HG02678 (cell line): ENCODE measurements around the gene BMS1.
"Not testable (repeated sequence)": the region's sequence is repeated elsewhere in the genome, so short reads cannot be mapped to it uniquely, and the experiment has no call there.

Source experiments
- ATAC-seq: cut with Tn5 transposase; IDR thresholded peaks from one replicate; pipeline ENCODE4 v1.9.1; 2021; ENCODE audit warnings: mild to moderate bottlenecking, moderate library complexity; ENCODE audit not compliant: unreplicated experiment

Gene BMS1

DNA sequence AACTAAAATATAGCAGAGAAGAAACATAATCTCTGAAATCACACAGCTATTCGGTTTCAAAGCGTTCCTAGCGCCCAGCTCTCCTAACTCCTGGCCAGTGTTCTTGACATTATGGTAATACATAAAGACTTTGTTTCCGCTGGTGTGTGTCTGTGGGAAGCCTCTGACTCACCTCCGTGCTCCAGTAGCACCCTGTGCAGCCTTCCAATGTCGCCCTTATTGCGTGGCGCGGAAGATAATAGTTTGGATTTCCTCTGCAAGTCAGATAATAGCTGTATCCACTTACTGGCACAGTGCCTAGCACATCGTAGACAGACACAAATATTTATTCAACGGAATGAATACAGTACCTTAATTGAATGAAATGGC lies 570 bp downstream of the BMS1 start:
- no peak for ATAC-seq

DNA sequence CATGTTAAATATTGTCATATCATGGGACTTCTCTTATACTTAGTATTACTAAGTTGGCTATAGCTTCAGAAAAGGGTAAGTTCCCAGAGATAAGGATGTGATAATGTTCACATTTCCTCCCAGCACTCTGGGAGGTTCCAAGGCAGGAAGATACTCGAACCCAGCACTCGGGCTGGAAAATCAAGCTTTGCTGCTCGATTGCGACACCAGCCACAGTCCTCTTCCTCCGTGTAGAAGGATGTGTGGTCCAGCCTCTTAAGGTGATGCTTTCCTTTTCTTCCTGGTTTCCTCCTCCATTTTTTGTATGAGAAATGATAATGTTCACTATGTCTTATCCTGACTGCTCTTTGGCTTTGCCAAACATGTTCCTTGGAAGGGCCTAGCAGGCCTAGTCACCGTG lies 3.2 kb downstream of the BMS1 start:
- ATAC-seq = no peak

DNA sequence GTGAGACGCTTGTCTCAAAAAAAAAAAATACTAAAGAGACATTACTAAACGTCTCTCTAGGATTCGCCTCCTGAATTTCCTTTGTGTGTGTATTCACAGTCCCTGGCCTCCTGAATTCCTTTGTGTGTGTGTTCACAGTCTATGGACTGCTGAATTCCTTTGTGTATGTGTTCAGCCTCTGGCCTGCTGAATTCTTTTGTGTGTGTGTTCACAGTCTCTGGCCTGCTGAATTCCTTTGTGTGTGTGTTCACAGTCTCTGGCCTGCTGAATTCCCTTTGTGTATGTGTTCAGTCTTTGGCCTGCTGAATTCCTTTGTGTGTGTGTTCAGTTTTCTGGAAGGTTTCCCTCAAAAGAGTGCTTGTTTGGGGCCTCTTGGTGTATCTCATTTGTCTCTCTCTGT lies 8.2 kb downstream of the BMS1 start:
- ATAC-seq = no peak

DNA sequence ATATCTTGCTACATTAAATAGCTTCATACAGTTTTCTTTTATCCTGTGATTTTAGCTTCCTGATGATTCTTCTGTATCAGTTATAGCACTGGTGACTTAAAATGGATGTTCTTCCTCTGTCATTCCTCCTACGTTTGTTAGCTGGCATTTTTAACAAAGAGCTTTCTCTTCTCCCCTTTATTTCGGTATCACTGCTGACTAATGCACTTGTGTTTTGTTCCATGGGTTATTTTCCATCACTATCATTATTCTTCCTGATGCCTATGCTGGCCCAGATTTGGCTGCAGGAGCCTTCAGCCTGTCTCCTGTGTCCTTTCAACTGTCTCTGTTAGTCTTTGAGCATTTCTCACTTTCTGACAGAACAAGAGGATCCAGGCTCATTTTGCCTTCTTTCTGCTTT lies 13.1 kb downstream of the BMS1 start:
- no peak for ATAC-seq

DNA sequence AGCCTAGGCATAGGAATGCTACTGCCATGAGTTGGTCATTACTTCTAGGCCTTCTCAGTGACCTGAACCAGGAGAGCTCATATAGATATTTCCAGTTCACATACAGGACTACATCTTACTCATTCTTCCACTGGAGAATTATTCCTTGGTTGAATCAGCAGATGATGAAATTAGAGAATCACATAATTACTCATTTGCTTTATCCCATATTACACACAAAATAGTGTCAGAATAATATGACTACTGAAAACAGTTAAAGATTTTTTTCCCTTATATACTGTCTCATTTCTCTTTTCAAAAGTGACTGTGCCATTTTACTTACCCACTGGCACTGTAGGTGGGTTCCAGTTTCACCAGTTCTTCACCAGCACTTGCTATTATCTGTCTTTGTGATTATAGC lies 18.5 kb downstream of the BMS1 start:
- no peak for ATAC-seq

DNA sequence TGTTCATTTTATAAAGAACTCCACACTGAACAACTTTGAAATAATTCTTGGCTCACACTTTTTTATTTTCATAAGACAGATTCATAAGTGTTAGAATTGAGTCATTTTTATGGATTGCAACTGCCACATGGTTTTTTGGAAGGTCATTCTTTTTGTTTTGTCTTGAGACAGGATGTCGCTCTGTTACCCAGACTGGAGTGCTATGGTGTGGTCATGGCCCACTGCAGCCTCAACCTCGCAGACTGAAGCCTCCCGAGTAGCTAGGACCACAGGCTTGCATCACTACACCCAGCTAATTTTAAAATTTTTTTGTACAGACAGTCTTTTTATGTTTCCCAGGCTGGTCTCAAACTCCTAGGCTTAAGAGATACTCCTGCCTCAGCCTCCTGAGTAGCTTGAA lies 20.3 kb downstream of the BMS1 start:
- no peak for ATAC-seq

DNA sequence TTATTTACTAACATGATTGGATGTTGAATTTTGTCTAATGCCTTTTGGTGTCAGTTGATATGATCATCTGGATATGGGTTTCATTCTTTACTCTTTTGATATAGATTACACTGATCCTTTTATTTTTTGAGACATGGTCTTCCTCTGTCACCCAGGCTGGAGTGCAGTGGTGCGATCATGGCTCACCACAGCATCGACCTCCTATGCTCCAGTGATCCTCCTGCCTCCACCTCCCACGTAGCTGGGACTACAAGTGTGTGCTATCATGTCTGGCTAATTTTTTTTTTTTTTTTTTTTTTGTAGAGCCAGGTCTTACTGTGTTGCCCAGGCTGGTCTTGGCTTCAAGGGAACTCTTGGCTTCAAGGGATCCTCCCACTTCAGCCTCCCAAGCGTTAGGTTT lies 27.1 kb downstream of the BMS1 start:
- no peak for ATAC-seq

DNA sequence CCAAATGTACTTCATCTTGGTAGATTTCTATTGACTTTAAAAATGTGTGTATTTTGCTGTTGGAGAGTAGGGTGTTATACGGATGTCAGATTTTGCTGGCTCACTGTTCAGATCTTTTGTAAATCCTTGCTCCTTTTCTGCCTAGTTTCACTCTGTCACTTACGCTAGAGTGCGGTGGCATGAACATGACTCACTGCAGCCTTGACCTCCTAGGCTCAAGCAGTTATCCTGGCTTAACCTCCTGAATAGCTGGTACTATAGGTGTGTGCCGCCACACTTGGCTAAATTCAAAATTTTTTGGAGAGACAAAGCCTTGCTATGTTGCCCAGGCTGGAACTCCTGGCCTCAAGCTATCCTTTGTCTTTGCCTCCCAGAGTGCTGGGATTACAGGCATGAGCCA lies 29.4 kb downstream of the BMS1 start:
- ATAC-seq = no peak

DNA sequence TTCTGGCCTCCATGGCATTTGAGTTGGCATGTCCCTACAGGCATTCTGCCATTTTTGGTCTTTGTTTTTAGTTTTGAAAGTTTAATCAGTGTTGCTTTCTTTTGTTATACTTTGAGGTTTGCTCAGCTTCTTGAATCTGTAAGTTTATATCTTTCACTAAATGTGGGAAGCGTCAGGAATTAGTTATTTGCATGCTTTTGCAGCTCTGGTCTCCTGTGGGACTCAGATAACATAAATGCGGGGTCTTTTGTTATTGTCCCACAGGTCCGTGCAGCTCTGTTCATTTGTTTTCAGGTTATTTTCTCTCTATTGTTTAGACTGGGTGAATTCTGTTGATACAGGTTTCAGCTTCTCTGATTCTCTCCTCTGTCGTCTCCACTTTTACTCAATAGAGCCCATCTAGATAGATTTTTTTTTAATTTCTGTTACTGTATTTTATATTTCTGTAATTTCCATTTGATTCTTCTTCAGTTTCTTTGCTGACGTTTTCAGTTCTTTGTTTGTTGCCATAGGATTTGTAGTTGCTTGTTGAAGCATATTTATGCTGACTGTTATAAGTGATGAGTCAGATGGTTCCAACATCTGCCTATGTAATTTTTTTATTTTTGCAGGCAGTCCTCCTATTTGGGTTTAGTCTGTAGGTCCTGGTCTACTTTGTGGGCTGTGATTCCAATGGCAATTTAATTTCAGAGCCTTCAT lies 31.5 kb downstream of the BMS1 start:
- ATAC-seq = not testable (repeated sequence)

DNA sequence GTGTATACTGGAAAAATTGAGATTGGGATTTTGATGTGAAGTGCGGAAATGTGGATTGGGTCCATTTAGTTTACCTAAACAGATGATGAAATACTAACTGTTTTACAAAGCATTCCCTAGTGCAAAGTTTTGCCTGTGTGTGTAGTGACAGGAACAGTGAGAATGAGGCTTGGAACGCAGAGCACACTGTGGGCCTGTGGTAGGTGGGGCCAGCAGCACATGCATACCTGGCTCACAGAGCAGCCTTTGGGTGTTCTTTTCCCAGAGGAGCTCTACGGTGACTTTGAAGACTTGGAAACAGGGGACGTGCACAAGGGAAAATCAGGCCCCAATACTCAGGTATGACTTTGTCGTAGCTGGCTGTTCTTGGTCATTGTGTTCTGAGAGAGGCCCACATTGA lies 33.7 kb downstream of the BMS1 start:
- not testable (repeated sequence) for ATAC-seq

DNA sequence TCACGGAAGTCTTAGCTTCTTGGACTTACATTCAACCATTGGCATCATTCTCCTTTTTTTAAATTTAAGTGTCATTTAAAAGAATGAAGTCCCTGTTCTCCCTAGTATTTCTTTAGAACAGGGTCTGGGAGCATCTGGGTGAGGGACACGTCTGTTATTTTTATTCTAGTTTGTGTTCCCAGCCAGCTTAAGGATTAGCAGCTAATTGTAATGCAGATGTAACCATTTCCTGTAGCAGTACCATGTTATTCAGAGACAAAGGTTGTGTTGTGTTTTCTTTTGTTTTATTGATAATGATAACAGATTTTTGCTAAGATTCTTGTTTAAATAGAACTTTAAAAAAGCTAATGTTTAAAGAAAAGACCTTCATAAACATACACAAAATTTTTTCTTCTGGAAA lies 34.3 kb downstream of the BMS1 start:
- no peak for ATAC-seq

DNA sequence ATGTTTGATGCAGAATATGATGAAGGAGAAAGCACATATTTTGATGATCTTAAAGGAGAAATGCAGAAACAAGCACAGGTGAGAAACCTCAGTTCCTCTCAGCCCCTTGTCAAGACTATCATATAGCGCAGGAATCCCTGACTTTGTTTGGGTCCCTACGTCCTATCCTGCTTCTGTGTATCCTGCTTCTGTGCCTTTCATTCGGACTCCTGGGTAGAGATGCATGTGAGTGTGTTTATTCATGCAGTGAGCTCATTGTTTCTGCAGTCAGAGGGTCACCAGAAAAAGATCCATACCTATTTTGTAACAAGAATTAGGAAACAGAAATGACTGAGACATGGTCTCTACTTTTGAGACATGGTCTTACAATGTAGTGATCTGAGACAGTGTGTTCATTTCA lies 34.8 kb downstream of the BMS1 start:
- not testable (repeated sequence) for ATAC-seq

DNA sequence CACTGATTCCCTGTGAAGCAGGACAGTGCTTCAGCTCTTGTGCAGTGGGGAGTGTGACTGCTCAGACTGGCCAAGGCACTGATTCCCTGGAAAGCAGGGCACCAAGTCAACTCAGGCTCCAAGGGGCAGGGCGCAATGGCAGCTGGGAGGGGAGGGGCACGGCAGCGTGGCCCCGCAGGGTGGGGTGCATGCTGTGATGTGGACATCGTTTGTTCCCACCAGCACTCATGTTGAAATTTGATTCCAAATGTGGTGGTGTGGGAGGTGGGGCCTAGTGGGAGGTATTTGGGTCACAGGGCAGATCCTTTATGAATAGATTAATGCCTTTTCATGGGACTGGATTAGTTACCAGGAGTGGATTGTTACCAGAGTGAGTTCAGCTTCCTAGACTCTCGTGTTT lies 44.2 kb downstream of the BMS1 start:
- ATAC-seq = not testable (repeated sequence)

DNA sequence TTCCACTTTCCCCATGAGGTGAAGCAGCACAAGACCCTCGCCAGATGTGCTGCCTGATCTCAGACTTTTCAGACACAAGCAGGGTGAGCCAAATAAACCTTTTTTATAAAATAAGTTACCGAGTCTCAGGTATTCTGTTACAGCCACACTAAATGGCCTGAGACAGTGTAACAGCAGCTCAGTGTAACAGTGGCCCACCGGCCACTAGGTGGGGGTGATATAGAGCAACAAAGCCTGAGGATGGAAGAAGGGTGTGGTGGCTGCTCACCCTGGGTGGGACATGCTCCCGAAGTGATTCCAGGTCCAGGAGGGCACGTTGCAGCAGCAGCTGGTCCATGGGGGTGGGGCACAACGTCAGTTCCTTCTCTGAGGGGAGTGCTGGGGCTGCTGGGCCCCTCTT lies 44.6 kb downstream of the BMS1 start:
- no peak for ATAC-seq

DNA sequence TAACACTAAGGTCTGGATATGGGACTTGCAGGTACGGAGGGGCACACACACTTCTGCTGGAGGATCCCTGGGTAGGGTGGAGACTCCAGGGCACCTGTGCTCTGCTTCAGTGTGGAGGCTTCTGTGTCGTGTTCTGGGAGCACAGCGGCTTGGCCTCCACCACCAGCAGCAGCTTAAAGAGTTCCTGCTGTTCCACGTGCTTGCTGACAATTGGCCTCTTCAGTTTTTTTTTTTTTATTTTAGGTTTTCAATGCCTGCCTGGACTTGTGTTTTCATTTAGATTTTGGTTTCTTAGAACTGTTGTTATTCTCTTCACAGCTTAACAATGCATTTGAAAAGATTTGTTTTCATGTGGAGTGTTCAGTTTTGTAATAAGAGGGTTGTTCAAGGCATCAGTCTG lies 45.8 kb downstream of the BMS1 start:
- ATAC-seq = not testable (repeated sequence)

DNA sequence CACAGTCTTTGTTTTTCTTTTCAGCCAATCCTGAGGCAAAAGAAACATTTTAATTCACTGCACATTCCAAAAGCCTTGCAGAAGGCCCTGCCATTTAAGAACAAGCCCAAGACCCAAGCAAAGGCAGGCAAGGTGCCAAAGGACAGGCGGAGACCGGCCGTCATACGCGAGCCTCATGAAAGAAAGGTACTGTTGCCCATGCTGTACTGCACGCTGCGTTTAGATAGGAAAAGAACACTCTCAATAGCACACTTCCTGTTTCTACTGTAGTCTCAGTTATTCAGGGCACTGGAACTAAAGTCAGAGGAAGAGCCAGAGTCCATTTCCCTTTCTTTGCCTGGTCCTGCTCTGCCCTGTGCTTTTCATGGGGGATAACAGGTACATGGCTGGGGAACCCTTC lies 47.6 kb downstream of the BMS1 start:
- ATAC-seq = no peak

DNA sequence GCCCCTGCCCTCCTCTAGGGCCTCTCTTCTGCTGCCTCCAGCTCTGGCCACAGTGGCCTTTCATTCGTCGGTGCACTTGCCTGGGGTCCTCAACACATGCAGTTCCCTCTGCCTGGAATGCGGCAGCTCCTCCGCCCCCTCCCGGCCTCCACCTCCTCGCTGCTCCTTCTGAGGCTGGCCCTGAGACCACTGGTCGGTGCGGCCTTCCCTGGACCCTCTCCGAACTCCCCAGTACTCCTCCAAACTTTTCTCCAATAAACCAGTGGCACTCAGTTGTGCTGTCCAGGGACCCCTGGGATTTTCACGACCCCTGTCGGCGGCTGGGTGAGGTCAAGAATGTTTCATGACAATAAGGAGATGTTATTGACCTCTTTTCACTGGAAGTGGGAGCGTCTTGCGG lies 53.5 kb downstream of the BMS1 start:
- ATAC-seq = no peak

DNA sequence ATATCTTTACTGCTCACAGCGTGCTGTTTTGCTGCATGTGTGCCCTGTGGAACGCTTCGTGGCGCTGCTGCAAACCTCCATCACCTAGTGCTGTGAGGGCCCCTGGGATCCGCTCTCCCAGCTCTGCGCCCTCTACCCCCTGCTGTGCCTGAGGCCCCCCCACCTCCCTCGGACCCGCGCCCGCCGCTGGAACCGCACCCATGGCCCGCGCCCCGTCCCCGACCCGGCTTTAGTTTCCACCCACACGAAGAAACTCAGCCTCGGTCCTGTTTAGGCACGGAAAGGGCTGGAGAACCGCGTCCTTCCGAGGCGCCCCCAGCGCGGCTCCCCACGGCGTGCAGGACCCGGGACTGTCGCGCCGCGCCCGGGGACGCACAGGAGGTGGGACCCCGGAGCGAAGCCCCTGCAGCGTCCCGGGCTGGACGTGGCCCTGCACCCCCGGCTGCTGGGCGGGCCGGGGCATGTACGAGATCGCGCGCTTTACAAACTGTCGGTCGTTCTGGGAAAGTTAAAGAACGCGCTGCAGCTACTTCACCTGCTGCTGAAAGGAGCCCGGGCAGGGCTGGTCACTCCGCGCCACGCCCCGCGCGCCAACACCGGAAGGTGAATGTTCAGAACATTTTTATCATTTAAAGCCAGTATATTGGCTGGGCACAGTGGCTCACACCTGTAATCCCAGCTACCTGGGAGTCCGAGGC lies 54.3 kb downstream of the BMS1 start:
- ATAC-seq = no peak

DNA sequence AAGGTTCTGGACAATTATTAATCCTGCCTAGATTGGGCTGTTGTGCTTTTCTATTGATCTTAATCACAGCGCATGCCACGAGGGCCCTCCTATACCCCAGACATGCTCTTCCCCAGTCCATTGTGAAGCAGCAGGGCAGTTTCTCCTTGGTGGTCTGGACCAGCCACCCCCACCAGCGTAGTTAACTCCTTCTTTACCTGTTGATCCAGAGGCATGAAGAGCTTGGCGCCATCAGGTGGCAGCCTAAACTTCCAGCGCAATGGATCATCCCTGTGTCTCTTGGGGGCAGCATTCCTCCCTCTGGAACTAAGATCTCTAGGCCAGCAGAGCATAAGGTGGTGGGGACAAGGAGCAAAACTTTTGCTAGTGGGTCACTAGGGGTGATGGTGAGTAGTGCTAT lies 62.2 kb downstream of the BMS1 start:
- ATAC-seq = not testable (repeated sequence)

DNA sequence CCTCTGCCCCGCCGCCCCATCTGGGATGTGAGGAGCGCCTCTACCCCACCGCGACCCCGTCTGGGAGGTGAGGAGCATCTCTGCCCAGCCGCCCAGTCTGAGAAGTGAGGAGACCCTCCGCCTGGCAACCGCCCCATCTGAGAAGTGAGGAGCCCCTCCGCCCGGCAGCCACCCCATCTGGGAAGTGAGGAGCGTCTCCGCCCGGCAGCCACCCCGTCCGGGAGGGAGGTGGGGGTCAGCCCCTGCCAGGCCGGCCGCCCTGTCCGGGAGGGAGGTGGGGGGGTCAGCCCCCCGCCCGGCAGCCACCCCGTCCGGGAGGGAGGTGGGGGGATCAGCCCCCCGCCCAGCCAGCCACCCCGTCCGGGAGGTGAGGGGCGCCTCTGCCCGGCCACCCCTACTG lies 64.7 kb downstream of the BMS1 start:
- ATAC-seq = not testable (repeated sequence)

DNA sequence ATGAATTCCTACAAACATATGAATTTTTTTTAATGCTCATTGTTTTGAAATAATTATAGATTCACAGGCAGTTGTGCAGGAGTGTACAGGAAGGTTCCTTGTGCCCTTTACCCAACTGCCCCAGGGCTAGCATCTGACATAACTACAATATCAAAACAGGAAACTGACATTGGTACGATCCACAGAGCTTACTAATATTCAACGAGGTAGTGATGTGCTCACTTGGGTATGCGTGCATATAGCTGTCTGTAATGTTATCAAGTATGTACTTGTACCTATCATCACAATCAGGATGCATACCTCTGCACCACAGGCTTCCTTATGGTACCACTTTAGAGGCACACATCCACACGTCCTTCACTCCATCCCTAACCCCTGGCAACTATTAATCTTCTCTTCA lies 68.3 kb downstream of the BMS1 start:
- no peak for ATAC-seq

DNA sequence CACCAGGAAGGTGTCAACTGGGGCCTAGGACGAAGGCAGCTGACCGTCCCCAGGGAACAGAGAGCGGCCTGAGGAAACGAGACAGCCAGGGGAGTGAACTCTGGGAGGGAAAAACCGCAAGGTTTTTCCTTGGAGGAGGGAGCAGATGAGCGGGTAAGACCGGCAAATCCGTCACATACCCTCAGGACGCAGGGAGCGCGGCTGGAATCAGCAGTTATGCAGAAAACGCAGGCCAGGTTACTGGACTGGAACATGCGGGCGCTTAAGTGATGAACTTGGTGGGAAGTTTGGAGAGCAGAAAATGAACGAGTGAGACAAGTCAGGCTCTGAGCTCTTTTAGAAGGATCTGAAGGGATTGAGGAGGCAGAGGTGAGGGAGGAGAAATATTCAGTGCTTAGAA lies 76.7 kb downstream of the BMS1 start:
- no peak for ATAC-seq

DNA sequence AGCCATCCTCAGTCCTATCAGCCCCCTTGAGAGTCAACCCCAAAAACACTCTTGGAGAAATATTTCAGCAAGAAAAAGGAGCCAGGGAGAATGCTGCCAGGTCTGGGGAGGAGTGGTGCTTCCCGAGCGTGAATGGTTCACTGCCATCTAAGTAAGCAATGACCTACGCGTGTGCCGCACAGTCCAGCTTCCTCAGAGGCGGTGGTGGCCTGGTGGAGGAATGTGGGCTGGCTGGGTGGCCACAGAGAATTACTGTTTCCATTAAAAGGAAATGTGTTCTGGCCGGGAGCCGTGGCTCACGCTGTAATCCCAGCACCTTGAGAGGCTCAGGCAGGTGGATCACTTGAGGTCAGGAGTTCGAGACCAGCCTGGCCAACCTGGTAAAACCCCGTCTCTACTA lies 77.4 kb downstream of the BMS1 start:
- not testable (repeated sequence) for ATAC-seq
